KMS-11 (cell line): ENCODE data around the gene ICA1L.

ENCODE experiments used
- H2AFZ ChIP-seq: fragments of 200-600 bp; sonication (generic); 2 replicates; pipeline ENCODE4 v1.6.1; 2016; ENCODE audit warnings: antibody characterized with exemption, mixed run types, low read depth
- H3K27ac ChIP-seq: fragments of 200-600 bp; sonication (generic); 2 replicates; pipeline ENCODE4 v1.6.1; 2016; ENCODE audit warnings: mild to moderate bottlenecking, mixed run types
- H3K27me3 ChIP-seq: fragments of 200-600 bp; sonication (generic); 2 replicates; pipeline ENCODE4 v1.6.1; 2017; ENCODE audit warnings: mild to moderate bottlenecking, low read depth, mixed run types, moderate library complexity; ENCODE audit not compliant: insufficient read depth
- H3K36me3 ChIP-seq: fragments of 200-600 bp; sonication (generic); 2 replicates; pipeline ENCODE4 v1.6.1; 2017; ENCODE audit warnings: mild to moderate bottlenecking, mixed run types; ENCODE audit not compliant: insufficient read depth
- H3K4me1 ChIP-seq: fragments of 200-600 bp; sonication (generic); 2 replicates; pipeline ENCODE4 v1.6.1; 2016; ENCODE audit warnings: mild to moderate bottlenecking, low read depth, mixed run types; ENCODE audit not compliant: poor library complexity, severe bottlenecking
- H3K4me2 ChIP-seq: fragments of 200-600 bp; sonication (generic); 2 replicates; pipeline ENCODE4 v1.7.0; 2016; ENCODE audit warnings: mild to moderate bottlenecking, mixed run types
- H3K4me3 ChIP-seq: fragments of 200-600 bp; sonication (generic); IDR thresholded peaks from 2 replicates; pipeline ENCODE4 v1.6.1; 2017; ENCODE audit warnings: low read depth, low read length, mixed read lengths; ENCODE audit not compliant: insufficient read depth
- H3K79me2 ChIP-seq: fragments of 200-600 bp; sonication (generic); 2 replicates; pipeline ENCODE4 v1.6.1; 2016; ENCODE audit warnings: low read depth, mixed run types; ENCODE audit not compliant: insufficient read depth
- H3K9ac ChIP-seq: fragments of 200-600 bp; sonication (generic); 2 replicates; pipeline ENCODE4 v1.6.1; 2016; ENCODE audit warnings: mild to moderate bottlenecking, mixed run types
- H4K20me1 ChIP-seq: fragments of 200-600 bp; sonication (generic); 2 replicates; pipeline ENCODE4 v1.6.1; 2016; ENCODE audit warnings: mild to moderate bottlenecking, mixed run types; ENCODE audit not compliant: insufficient read depth
- CTCF ChIP-seq: fragments of 200-600 bp; sonication (generic); conservative IDR thresholded peaks from 2 replicates; pipeline ENCODE4 v1.6.1; 2017; ENCODE audit warnings: low read depth, mild to moderate bottlenecking, antibody characterized with exemption, low read length, moderate library complexity, mixed read lengths

ICA1L gene

GRCh38 chr2:202752071-202752470, 119.5 kb downstream of the ICA1L start:
- no peak overlapping the region for H2AFZ ChIP-seq
- H3K4me1 ChIP-seq = peaks cover 14% of the 10 kb centered on the region
- no peaks in the 10 kb centered on the region for H3K27me3 ChIP-seq
- H3K9ac ChIP-seq = no peak overlapping the region
- TF ChIP-seq CTCF = no peak
- H3K4me2 ChIP-seq = no peak overlapping the region
- H3K4me3 ChIP-seq = no peak overlapping the region
- H3K36me3 ChIP-seq = no peaks in the 10 kb centered on the region
- no peaks in the 10 kb centered on the region for H4K20me1 ChIP-seq
- H3K79me2 ChIP-seq = no peaks in the 10 kb centered on the region
- H3K27ac ChIP-seq = no peak overlapping the region

GRCh38 chr2:202750763-202751427, 120.7 kb downstream of the ICA1L start:
- H3K4me2 ChIP-seq = no peak overlapping the region
- no peak overlapping the region for H3K9ac ChIP-seq
- no peak overlapping the region for H3K27ac ChIP-seq
- no peaks in the 10 kb centered on the region for H3K79me2 ChIP-seq
- no peaks in the 10 kb centered on the region for H3K36me3 ChIP-seq
- H4K20me1 ChIP-seq = no peaks in the 10 kb centered on the region
- H3K27me3 ChIP-seq = no peaks in the 10 kb centered on the region
- H2AFZ ChIP-seq = no peak overlapping the region
- TF ChIP-seq CTCF = no peak
- peaks cover 14% of the 10 kb centered on the region for H3K4me1 ChIP-seq
- no peak overlapping the region for H3K4me3 ChIP-seq

GRCh38 chr2:202749477-202749876, 122.1 kb downstream of the ICA1L start:
- Histone ChIP-seq H3K79me2 (no peaks in the 10 kb centered on the region), H3K36me3 (no peaks in the 10 kb centered on the region), H3K4me3 (no peak overlapping the region), H4K20me1 (no peaks in the 10 kb centered on the region), H3K27ac (no peak overlapping the region), H3K9ac (no peak overlapping the region), H3K4me2 (no peak overlapping the region), H3K27me3 (no peaks in the 10 kb centered on the region), H2AFZ (no peak overlapping the region), H3K4me1 (peaks cover 14% of the 10 kb centered on the region)
- no peak for TF ChIP-seq CTCF

GRCh38 chr2:202743613-202744012, 128.0 kb downstream of the ICA1L start:
- Histone ChIP-seq H3K9ac (no peak overlapping the region), H4K20me1 (no peaks in the 10 kb centered on the region), H3K4me3 (no peak overlapping the region), H3K36me3 (no peaks in the 10 kb centered on the region), H3K4me1 (no peaks in the 10 kb centered on the region), H3K79me2 (no peaks in the 10 kb centered on the region), H3K27ac (no peak overlapping the region), H2AFZ (no peak overlapping the region), H3K27me3 (no peaks in the 10 kb centered on the region), H3K4me2 (no peak overlapping the region)
- no peak for TF ChIP-seq CTCF
